ENCODE data around the gene CRABP2. TPM values are rescaled to one million over a fixed set of nuclear protein-coding genes. Genes with fewer than 3 reads are reported as not detected.

The CRABP2 gene
- total RNA-seq (10 to 100 TPM in 1 of 7 donors, 1 to 10 TPM in 6; 1.2 to 13.1 (median 3.8) TPM), polyA plus RNA-seq (1 to 10 TPM; 1.2 to 5.3 (median 1.8) TPM)
- long read RNA-seq, donor 1, partial matches to known transcripts, result 0 of 2 reads
- long read RNA-seq, donor 1, other reads (novel, unspliced or antisense), result 0 of 2 reads
- long read RNA-seq, donor 2, partial matches to known transcripts, result 0 of 1 reads
- long read RNA-seq, donor 2, other reads (novel, unspliced or antisense), result 0 of 1 reads

DNA sequence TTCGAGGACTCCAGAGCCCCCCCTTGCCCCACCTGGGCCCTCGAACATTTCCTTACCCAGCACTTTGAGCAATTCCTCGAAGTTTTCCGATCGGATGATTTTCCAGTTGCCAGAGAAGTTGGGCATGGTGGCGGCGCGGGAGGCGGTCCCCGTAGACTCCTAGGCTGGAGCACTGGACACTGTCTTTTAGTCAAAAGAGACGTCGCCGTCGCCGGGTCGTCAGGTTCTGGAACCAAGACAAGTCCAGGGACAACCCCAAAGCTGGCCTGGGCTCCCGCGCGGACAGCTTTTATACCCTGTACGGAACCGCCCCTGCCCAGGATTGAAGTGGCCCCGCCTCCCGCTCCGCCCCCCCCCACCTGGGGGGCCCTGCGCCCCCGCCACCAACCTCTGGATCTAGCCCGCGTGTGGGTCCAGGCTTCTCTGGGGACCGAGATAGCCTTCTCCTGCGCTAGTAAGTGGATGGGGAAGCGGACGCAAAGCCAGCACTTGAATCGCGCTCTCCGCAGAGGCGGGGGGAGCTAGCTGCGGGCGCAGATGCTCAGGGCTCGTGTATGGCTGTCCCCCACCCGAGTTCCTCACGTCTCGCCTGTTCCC is at the start of gene CRABP2:
Gene CRABP2, minus strand, starts transcription at position 263 of the 597 bp plus-strand sequence. Its CDS starts 137 bp downstream, at position 126.
- WGBS, 5 donors, result 2 to 7% (median 3%) methylated on average over 25 to 42 of the region's 42 CpGs
- peak within 1 kb of the TSS; percentile 27 to 71 (median 40) for H3K4me3 ChIP-seq
- H3K27me3 ChIP-seq (replicated peaks in 1 of 7), result peaks cover 0 to 67% (median 48%) of the 10 kb centered on the region in 7 donors
- peak within 1 kb of the TSS in 4 of 8 donors; percentile 17 to 36 (median 20) for H3K27ac ChIP-seq
- H3K9me3 ChIP-seq, result no peaks in the 10 kb centered on the region
- peaks cover 21 to 38% (median 33%) of the 10 kb centered on the region in 6 donors for H3K4me1 ChIP-seq
- DNase-seq, result peak; percentile 78
- no peaks in the 10 kb centered on the region for H3K36me3 ChIP-seq
- TF ChIP-seq, protein P1, sequence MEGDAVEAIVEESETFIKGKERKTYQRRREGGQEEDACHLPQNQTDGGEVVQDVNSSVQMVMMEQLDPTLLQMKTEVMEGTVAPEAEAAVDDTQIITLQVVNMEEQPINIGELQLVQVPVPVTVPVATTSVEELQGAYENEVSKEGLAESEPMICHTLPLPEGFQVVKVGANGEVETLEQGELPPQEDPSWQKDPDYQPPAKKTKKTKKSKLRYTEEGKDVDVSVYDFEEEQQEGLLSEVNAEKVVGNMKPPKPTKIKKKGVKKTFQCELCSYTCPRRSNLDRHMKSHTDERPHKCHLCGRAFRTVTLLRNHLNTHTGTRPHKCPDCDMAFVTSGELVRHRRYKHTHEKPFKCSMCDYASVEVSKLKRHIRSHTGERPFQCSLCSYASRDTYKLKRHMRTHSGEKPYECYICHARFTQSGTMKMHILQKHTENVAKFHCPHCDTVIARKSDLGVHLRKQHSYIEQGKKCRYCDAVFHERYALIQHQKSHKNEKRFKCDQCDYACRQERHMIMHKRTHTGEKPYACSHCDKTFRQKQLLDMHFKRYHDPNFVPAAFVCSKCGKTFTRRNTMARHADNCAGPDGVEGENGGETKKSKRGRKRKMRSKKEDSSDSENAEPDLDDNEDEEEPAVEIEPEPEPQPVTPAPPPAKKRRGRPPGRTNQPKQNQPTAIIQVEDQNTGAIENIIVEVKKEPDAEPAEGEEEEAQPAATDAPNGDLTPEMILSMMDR (IDR thresholded peaks at IDR 0.05 in 8 of 11, conservative IDR thresholded peaks at IDR 0.05 in 3 of 11), result no peak
- TF ChIP-seq POLR2A (IDR thresholded peaks at IDR 0.05) (no peak), POLR2AphosphoS5 (IDR thresholded peaks at IDR 0.05) (no peak)
- intact Hi-C loops (cut with DNase I; ENCODE audit: low total_unique reads), result no loop called here

DNA sequence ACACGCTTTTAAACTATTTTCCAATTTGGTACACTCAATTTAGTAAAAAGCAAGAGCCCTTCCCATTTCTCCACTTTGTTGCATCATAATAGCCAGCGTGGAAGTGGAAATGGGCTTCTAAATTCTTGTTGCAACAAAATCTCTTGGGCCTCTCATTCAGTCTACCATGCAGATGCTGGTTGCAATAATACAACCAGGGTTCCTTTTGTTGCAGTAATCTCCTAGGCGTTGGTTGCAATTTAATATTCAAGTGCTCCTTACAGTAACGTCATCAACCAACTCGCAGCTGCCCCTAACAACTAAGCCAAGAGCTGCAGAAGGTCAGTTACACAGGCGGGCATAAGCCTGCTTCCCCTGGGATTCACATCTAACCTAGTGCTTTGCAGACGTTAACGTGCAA is 48.8 kb upstream of the CRABP2 start:
- no peak for TF ChIP-seq POLR2A (IDR thresholded peaks at IDR 0.05)
- TF ChIP-seq, protein P1 (IDR thresholded peaks at IDR 0.05 in 8 of 11, conservative IDR thresholded peaks at IDR 0.05 in 3 of 11), result no peak
- DNase-seq, result peak; percentile 14
- 62 to 83% (median 71%) methylated on average over 8 of the region's 8 CpGs for WGBS, 5 donors

DNA sequence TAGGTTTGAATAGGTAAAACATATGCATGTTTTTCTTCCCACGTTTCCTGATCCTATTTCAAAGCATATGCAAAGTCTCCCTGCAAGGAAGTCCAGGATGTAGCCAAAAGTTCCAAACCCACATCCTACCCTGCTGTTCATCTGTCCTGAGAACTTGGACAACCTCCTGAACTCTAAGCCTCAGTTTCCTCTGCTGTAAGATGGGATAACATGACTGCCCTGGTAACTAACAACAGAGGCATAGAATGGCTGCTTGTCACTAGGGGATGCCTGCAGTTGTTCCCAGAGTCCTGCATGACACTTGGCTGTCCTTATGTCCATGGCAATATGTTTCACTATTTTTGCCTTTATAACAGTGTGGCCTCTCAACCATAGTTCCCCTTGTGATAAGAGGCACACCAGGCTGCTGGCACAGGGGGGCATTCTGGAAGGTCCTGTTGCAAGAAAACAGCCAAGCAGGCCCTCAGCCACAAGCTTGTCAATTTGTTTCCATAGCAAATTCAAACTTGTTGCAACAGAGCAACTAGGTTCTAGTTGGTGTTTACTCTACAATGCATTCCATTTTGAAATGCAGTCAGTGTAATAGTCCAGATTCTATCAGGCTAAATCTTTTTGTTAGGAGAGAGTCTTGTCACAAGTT is 47.6 kb upstream of the CRABP2 start:
- TF ChIP-seq POLR2A (IDR thresholded peaks at IDR 0.05), result no peak
- Histone ChIP-seq H3K4me3 (peak overlapping the region in 7 of 8 donors; percentile 84 to 99 (median 95)), H3K27me3 (replicated peaks in 1 of 7) (no peaks in the 10 kb centered on the region), H3K36me3 (no peaks in the 10 kb centered on the region), H3K27ac (peak overlapping the region in 4 of 8 donors; percentile 94 to 97 (median 96)), H3K9me3 (no peaks in the 10 kb centered on the region), H3K4me1 (peaks cover 35 to 65% (median 43%) of the 10 kb centered on the region in 6 donors)
- WGBS, 5 donors, result 19 to 37% (median 34%) methylated on average over 1 of the region's 1 CpG
- intact Hi-C loops (cut with DNase I; ENCODE audit: low total_unique reads), result no loop called here
- DNase-seq, result peak; percentile 58

More for the DNA sequence above, 48.8 kb upstream of the CRABP2 start:
- no peaks in the 10 kb centered on the region for H3K27me3 ChIP-seq (replicated peaks in 1 of 7)
- no peaks in the 10 kb centered on the region for H3K9me3 ChIP-seq
- H3K36me3 ChIP-seq, result no peaks in the 10 kb centered on the region
- no peak overlapping the region for H3K27ac ChIP-seq
- H3K4me3 ChIP-seq, result no peak overlapping the region
- peaks cover 23 to 52% (median 31%) of the 10 kb centered on the region in 6 donors for H3K4me1 ChIP-seq
- intact Hi-C loops (cut with DNase I; ENCODE audit: low total_unique reads), result no loop called here

DNA sequence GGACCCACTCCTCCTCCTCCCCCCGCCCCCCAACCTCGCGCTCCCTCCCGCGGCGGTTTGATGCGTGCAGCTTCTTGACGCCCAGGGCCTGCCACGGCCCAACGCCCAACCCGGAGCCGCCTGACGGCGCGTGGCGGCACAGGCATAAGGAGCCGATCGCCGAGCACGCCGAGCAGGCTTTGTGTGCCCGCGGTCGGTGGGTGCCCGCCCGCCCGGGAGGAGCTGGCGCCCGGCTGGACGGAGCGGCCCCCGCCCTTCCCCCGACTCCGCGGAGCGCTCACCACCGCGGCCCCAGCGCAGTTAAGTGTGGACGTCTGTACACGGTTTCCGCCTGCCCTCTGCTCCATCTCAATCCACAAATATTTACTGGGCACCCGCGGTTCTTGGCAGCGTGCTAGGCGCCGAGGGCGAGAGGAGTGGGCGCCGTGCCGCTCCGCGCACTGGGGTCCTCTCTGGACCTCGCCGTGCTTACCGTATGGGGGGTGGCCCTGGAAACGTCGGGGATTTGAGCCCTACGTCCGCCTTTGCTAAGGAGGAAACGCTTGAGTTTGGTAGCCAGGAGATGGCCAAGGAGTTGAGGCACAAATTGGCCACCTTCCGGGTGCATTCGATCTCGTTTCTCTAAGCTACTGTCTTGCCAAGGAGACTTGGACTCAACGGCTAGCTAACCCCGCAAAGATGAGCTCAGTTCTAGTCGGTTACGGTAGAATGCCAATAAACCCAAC is 46.5 kb upstream of the CRABP2 start:
- TF ChIP-seq, protein P1 (IDR thresholded peaks at IDR 0.05 in 8 of 11, conservative IDR thresholded peaks at IDR 0.05 in 3 of 11), result peak in 4 of 11 experiments; percentile 26 to 56 (median 45)
- TF ChIP-seq POLR2AphosphoS5 (IDR thresholded peaks at IDR 0.05) (peak; percentile 89 to 95 (median 93)), POLR2A (IDR thresholded peaks at IDR 0.05) (peak in 2 of 3 donors; percentile 41 to 58)
- no peaks in the 10 kb centered on the region for H3K9me3 ChIP-seq
- 0% methylated on average over 32 to 68 of the region's 68 CpGs for WGBS, 5 donors
- H3K27ac ChIP-seq, result peak overlapping the region; percentile 87 to 97 (median 94)
- intact Hi-C loops (cut with DNase I; ENCODE audit: low total_unique reads), result no loop called here
- no peaks in the 10 kb centered on the region for H3K36me3 ChIP-seq
- H3K27me3 ChIP-seq (replicated peaks in 1 of 7), result no peaks in the 10 kb centered on the region
- H3K4me1 ChIP-seq, result peaks cover 43 to 76% (median 52%) of the 10 kb centered on the region in 6 donors
- H3K4me3 ChIP-seq, result peak overlapping the region; percentile 47 to 99 (median 94)
- peak; percentile 100 for DNase-seq
